ENCODE data around the gene ATP12A.

ATP12A gene

DNA sequence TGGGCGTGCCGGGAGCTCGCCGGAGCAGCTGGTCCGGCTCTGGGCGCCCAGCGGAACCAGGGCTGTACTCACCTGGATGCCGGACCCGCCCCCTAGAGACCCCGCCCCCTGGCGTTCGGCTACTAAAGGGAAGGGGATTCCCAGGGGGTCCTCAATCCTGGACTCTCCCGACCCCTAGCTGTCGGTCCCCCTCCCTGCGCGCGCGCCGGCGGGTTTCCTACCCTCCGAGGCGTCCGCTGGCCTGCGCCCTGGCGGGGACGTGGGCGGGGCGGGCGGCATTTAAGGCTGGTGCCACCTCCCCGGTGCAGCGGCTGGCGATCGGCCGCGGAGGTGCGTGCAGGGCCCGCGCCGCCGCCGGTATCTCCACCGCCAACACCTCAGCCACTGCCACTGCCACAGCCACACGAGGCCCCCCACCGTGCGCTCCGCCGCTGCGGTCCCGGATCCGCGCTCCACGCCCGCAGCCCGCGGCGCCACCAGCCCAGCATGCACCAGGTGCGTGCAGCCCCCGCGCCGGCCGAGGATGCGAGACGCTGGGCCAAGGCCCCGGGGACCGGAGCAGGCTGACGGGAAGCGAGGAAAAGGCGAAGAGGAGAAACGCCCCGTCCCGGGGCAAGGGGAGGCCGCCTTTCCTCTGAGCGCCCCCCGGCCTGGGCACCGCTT is at the start of gene ATP12A:
ATP12A (plus strand) TSS at position 151 of the 663 bp plus-strand sequence; CDS start at position 487, 336 bp downstream.
- DNase-seq (ENCODE audit: low read depth in 1 of 2, low spot score in 1 of 2) = peak in 1 of 2 donors; percentile 17

GRCh38 chr13:24630851-24631620 is 49.2 kb upstream of the ATP12A start:
- no peak for DNase-seq (ENCODE audit: low read depth in 1 of 2, low spot score in 1 of 2)

DNA sequence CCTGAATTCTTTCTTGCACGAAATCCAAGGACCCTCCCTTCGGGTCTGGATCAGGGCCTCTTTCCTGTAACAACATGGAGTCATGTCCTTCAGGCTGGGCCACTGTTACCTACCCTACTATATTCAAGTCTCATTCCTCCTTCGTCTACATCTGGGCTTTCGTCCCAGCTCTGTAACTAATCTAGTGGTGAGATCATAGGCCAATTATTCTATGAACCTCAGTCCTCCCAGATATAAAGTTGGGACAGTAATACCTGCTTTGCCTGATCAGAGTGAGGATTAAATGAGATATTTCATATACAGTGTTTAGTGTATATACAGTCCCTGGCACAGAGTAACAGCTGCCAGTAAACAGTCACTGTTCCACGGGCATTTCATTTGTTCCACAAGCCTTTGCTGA is 48.3 kb upstream of the ATP12A start:
- DNase-seq (ENCODE audit: low read depth in 1 of 2, low spot score in 1 of 2) = no peak

- DNase-seq (ENCODE audit: low read depth in 1 of 2, low spot score in 1 of 2) = no peak
These were observed 47.7 kb upstream of the ATP12A start for GRCh38 chr13:24632382-24633121.

DNA sequence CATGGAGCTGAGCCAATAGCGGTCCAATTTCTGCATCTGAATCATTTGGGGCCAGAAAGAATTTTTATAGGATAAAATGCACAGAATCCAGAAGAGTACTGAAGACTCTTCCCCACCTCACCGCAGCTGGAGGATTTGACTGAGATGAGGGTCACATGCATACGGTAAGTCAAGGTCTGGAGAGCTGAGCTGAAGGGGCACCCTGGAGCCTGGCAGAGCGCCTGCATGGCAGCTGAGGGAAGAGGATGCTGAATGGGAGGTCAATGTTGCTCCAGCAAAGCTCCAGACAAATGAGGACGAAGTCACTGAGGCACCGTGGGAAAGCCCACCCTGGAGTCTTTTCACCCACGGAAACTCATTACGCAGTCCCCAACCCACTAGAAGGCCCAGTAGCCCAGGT is 43.4 kb upstream of the ATP12A start:
- DNase-seq (ENCODE audit: low read depth in 1 of 2, low spot score in 1 of 2) = no peak

- no peak for DNase-seq (ENCODE audit: low read depth in 1 of 2, low spot score in 1 of 2)
These were observed 42.1 kb upstream of the ATP12A start for GRCh38 chr13:24638096-24638495.

- DNase-seq (ENCODE audit: low read depth in 1 of 2, low spot score in 1 of 2) = no peak
These were observed 39.5 kb upstream of the ATP12A start for GRCh38 chr13:24640752-24641151.

DNA sequence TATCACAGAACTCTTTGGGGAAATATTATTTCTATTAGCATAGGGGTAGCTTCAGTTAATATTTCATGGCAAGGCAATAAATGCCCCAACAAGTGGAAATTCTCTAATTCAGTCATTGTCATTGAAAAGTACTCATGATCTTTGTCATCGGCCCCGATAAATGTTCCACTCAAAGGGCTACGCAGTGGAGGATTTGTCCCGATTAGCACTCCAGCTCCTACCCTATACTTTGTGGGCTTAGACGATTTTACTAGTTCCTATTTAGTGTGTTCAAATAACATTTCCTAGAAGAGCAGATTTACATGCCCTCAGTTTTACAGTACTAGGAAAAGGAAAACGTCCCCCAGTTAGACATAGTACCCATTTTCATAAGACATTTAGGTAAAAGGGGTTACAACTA is 38.0 kb upstream of the ATP12A start:
- no peak for DNase-seq (ENCODE audit: low read depth in 1 of 2, low spot score in 1 of 2)

GRCh38 chr13:24644036-24644435 is 36.2 kb upstream of the ATP12A start:
- no peak for DNase-seq (ENCODE audit: low read depth in 1 of 2, low spot score in 1 of 2)

DNA sequence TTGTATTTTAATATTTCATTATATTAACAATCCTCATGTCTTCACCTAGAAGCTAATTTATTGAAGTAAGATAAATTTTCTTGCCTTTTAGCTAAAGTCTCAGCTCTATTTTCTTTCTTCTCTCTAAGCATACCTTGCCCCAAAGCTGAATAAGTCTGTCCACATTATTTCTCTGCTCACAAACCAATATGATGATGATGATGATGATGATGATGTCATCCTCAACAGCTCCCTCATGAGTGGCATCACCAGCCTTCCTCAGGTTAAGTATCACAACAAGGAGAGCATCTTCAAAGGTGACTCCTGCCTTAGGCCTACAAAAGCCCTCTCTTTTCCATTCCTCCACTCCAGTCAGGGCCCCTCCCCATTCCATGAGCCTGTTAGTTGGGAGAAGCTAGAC is 31.9 kb upstream of the ATP12A start:
- no peak for DNase-seq (ENCODE audit: low read depth in 1 of 2, low spot score in 1 of 2)

DNA sequence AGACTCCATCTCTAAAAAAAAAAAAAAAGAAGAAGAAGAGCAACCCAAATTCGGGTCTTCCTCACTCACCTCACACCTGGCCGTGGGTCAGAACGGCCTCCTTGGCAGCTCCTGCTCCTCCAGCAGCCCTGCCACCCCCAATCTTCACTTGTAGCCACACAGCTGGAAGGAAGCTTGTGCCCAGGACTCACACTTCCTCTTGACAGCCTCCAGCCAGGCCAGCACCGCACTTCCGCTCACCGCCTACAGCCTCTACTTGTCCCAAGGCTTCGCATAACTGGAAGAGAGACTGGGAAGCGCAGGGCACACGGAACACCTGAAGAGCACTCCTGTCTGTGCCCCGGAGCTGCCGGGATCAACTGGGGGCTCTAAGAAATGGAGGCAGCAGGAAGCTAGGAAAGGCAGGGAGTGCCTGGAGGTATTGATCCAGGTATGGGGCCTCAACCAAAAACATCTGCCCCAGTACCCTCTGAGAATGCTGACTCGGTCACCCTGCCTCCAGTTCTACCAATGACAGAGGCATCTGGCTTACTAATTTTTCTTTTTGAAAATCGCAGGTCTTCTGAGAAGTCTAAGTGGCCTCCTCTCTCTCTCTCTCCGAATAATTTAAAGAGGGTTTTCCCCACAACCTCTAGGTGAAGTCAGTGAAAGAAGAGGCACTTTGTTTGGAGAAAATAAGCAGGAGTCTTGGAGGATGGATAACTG is 31.1 kb upstream of the ATP12A start:
- DNase-seq (ENCODE audit: low read depth in 1 of 2, low spot score in 1 of 2) = no peak

DNA sequence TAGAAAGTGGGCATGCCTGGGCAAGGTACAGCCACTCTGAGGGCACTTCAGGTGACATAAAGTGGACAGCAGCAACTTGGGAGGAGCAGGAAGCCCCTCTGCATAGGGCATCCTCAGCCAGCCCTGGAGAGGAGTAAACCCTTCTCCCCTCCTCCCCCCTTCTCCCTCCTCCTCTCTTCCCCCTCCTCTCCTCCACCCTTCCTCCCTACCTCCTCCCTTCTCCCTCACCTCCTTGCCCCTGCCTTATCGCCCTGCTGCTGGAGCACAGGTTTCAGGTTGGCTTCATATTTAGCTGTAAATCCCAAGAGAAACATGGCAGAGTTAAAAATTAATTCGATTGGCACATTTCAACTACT is 30.5 kb upstream of the ATP12A start:
- DNase-seq (ENCODE audit: low read depth in 1 of 2, low spot score in 1 of 2) = no peak

- DNase-seq (ENCODE audit: low read depth in 1 of 2, low spot score in 1 of 2) = no peak
These were observed 30.0 kb upstream of the ATP12A start for GRCh38 chr13:24650161-24650560.

GRCh38 chr13:24651718-24652345 is 28.4 kb upstream of the ATP12A start:
- DNase-seq (ENCODE audit: low read depth in 1 of 2, low spot score in 1 of 2) = no peak

DNA sequence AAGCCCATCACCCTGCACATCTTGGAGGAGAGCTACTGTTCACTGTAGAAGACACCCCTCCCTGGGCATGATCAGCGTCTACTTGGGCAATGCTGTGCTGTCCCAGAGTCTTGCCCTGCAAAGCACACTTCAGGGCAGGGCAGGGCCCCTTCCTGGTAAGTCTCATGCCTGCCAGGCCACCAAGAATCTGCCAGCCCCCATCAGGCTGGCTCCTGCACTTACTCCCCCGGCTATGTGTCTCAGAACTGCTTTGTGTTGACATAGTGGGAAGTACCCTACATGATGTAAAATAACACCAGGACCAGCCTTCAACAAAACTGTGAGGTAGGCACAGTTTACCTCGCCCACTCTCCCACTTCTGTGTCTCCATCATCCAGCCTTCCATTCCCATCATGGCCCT is 27.8 kb upstream of the ATP12A start:
- DNase-seq (ENCODE audit: low read depth in 1 of 2, low spot score in 1 of 2) = no peak

GRCh38 chr13:24654741-24655140 is 25.5 kb upstream of the ATP12A start:
- DNase-seq (ENCODE audit: low read depth in 1 of 2, low spot score in 1 of 2) = no peak

GRCh38 chr13:24659239-24659638 is 21.0 kb upstream of the ATP12A start:
- no peak for DNase-seq (ENCODE audit: low read depth in 1 of 2, low spot score in 1 of 2)

DNA sequence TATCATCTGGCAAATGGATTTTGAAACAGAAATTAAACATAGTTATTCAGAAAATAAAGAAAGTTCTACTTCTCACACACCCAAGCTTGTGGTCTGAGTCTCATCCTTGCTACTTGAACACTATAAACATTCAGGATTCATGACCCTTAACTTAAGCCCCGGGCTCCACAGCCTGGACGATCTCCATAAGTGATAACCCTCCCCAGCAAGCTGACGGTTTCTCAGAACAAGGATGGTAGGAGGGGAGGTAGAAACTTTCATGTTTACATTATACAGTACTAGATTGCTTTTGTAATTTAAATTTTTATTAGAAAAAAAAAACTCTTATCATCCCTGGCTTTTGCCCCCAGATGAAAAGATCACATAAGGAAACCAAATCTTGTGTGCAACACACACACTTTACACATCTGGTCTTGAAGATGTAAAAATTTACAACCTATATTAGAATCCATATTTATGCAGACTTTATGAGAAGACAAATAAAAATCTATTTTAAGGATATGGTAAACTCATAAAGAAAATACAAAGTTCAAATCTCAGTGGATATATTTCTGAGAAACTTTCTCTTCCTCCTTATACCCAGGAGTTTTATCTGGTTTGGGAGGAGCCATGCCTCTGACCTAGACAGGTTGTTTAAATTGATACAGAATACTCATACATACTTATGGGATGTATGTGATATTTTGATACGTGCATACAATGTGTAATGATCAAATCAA is 20.0 kb upstream of the ATP12A start:
- no peak for DNase-seq (ENCODE audit: low read depth in 1 of 2, low spot score in 1 of 2)

- no peak for DNase-seq (ENCODE audit: low read depth in 1 of 2, low spot score in 1 of 2)
These were observed 18.5 kb upstream of the ATP12A start for GRCh38 chr13:24661713-24662112.

All from stimulated activated CD4-positive, alpha-beta T cell treated with anti-CD3 and anti-CD28 coated beads, Interleukin-15, amount 100 ng/mL, for 1 hour (primary cell).